Neural progenitor cell (in vitro differentiated cells): ENCODE results near the gene TACR2. TPM values are rescaled to one million over a fixed set of nuclear protein-coding genes. Genes with fewer than 3 reads are reported as not detected.

ENCODE experiments used
- DNase-seq: peaks from one replicate; pipeline ENCODE4 v3.0.0-alpha.2; 2016; ENCODE audit warnings: low spot score
- H2AFZ ChIP-seq: fragments of 200-600 bp; sonication (generic); replicated peaks from 2 replicates; pipeline ENCODE4 v1.6.1; 2016; ENCODE audit warnings: antibody characterized with exemption
- H3F3A ChIP-seq: fragments of 200-600 bp; sonication (generic); 2 replicates; pipeline ENCODE4 v1.6.1; 2016; ENCODE audit warnings: antibody characterized with exemption, low read depth
- H3K27ac ChIP-seq: fragments of 200-600 bp; sonication (generic); 2 replicates; pipeline ENCODE4 v1.5.1; 2016; ENCODE audit warnings: mild to moderate bottlenecking
- H3K27me3 ChIP-seq: fragments of 200-600 bp; sonication (generic); 2 replicates; pipeline ENCODE4 v1.6.1; 2016; ENCODE audit warnings: mild to moderate bottlenecking, moderate library complexity
- H3K36me3 ChIP-seq: fragments of 200-600 bp; sonication (generic); 2 replicates; pipeline ENCODE4 v1.5.1; 2016
- H3K4me1 ChIP-seq: fragments of 200-600 bp; sonication (generic); 2 replicates; pipeline ENCODE4 v1.6.1; 2016; ENCODE audit warnings: mixed run types
- H3K4me2 ChIP-seq: fragments of 200-600 bp; sonication (generic); 2 replicates; pipeline ENCODE4 v1.6.1; 2016
- H3K4me3 ChIP-seq: fragments of 200-600 bp; sonication (generic); 2 replicates; pipeline ENCODE4 v1.5.1; 2016
- H3K79me2 ChIP-seq: fragments of 200-600 bp; sonication (generic); 2 replicates; pipeline ENCODE4 v1.6.1; 2016; ENCODE audit warnings: low read depth
- H3K9ac ChIP-seq: fragments of 200-600 bp; sonication (generic); 2 replicates; pipeline ENCODE4 v1.6.1; 2016
- H3K9me3 ChIP-seq: fragments of 200-600 bp; sonication (generic); 2 replicates; pipeline ENCODE4 v1.5.1; 2016; ENCODE audit warnings: low read depth
- H4K20me1 ChIP-seq: fragments of 200-600 bp; sonication (generic); 2 replicates; pipeline ENCODE4 v1.6.1; 2016; ENCODE audit warnings: low read depth
- H3K27ac Mint-ChIP-seq: 3 replicates; pipeline ENCODE4 v1.8.0; 2021; ENCODE audit warnings: mixed read lengths
- H3K27me3 Mint-ChIP-seq: 2 replicates; pipeline ENCODE4 v1.8.0; 2022; ENCODE audit warnings: low read depth, mild to moderate bottlenecking, inconsistent platforms, moderate library complexity, mixed read lengths; ENCODE audit not compliant: insufficient read depth
- H3K36me3 Mint-ChIP-seq: 3 replicates; pipeline ENCODE4 v1.8.0; 2021; ENCODE audit warnings: mixed read lengths
- H3K4me1 Mint-ChIP-seq: 3 replicates; pipeline ENCODE4 v1.8.0; 2021; ENCODE audit warnings: mixed read lengths
- H3K4me3 Mint-ChIP-seq: 3 replicates; pipeline ENCODE4 v1.8.0; 2021; ENCODE audit warnings: mild to moderate bottlenecking, moderate library complexity, mixed read lengths
- H3K9me3 Mint-ChIP-seq: 3 replicates; pipeline ENCODE4 v1.8.0; 2020; ENCODE audit warnings: mixed read lengths
- EZH2 ChIP-seq: fragments of 200-600 bp; sonication (generic); IDR thresholded peaks from 2 replicates; pipeline ENCODE4 v1.6.1; 2017; ENCODE audit warnings: antibody characterized with exemption, mild to moderate bottlenecking, moderate library complexity
- EZH2phosphoT487 ChIP-seq: fragments of 200-600 bp; sonication (generic); IDR thresholded peaks from 2 replicates; pipeline ENCODE4 v1.6.1; 2017; ENCODE audit warnings: antibody characterized with exemption
- total RNA-seq: library from RNA; depleted of rRNA; stranded (reverse); fragments of >200 nt; gene quantifications from 2 replicates; pipeline ENCODE4 v1.2.3, GENCODE V29; 2015; ENCODE audit warnings: low replicate concordance
- TF ChIP-seq, protein P1 (sequence below): fragments of 200-600 bp; sonication (generic); IDR thresholded peaks from 2 replicates; pipeline ENCODE4 v1.5.1; 2017; ENCODE audit warnings: antibody characterized with exemption, mild to moderate bottlenecking

Gene TACR2
- total RNA-seq, 1 donor from 2014 or later: not detected

DNA sequence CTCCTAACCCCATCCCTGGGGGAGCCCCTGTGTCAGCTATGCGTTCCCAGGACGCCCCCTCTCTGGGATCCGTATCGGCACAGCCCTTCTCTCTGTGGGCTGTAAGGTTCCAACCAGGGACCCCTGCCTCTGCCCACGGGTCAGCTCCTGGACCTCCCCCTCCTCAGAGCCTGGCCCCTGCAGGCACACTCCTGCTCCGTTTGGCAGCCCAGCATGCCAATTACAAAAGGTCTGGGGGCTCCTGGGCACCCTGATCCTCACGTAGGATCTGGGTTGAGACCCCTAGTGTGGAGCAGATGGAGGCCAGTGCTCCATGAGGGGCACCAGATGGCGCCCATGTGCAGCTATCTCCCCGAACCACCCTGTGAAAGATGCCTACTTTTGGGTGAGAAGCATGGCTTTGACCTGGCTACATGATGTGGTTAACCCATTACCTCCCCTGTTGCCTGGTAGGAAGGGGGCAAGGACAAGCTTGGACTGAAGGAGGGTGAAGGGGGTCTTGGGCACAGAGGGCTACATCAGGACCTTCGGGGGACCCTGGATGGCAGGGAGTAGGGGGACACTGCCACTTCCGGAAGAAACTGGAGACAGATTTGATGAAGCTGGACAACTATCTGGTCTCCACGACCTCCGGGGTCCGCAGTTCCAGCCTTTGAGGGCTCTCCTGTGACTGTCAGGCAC, 9.0 kb downstream of the TACR2 start:
- H3K9me3 ChIP-seq: no peaks in the 10 kb centered on the region
- peaks cover 1% of the 10 kb centered on the region for H3K36me3 Mint-ChIP-seq
- H3K4me3 ChIP-seq: no peak overlapping the region
- peaks cover 15% of the 10 kb centered on the region for H3K27me3 Mint-ChIP-seq
- no peak overlapping the region for H3K4me2 ChIP-seq
- peak overlapping the region; percentile 15 for H3K4me3 Mint-ChIP-seq
- no peaks in the 10 kb centered on the region for H3K79me2 ChIP-seq
- H3K4me1 ChIP-seq: peaks cover 7% of the 10 kb centered on the region
- TF ChIP-seq, protein P1, sequence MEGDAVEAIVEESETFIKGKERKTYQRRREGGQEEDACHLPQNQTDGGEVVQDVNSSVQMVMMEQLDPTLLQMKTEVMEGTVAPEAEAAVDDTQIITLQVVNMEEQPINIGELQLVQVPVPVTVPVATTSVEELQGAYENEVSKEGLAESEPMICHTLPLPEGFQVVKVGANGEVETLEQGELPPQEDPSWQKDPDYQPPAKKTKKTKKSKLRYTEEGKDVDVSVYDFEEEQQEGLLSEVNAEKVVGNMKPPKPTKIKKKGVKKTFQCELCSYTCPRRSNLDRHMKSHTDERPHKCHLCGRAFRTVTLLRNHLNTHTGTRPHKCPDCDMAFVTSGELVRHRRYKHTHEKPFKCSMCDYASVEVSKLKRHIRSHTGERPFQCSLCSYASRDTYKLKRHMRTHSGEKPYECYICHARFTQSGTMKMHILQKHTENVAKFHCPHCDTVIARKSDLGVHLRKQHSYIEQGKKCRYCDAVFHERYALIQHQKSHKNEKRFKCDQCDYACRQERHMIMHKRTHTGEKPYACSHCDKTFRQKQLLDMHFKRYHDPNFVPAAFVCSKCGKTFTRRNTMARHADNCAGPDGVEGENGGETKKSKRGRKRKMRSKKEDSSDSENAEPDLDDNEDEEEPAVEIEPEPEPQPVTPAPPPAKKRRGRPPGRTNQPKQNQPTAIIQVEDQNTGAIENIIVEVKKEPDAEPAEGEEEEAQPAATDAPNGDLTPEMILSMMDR: peak; percentile 54
- TF ChIP-seq EZH2: no peak
- TF ChIP-seq EZH2phosphoT487: no peak
- no peak overlapping the region for H3K27ac Mint-ChIP-seq
- peaks cover 6% of the 10 kb centered on the region for H3F3A ChIP-seq
- no peak overlapping the region for H3K9ac ChIP-seq
- DNase-seq: peak; percentile 57
- peaks cover 9% of the 10 kb centered on the region for H3K27me3 ChIP-seq
- no peak overlapping the region for H2AFZ ChIP-seq
- no peak overlapping the region for H3K27ac ChIP-seq
- no peaks in the 10 kb centered on the region for H3K9me3 Mint-ChIP-seq
- no peaks in the 10 kb centered on the region for H3K36me3 ChIP-seq
- H4K20me1 ChIP-seq: no peaks in the 10 kb centered on the region
- peaks cover 24% of the 10 kb centered on the region for H3K4me1 Mint-ChIP-seq

DNA sequence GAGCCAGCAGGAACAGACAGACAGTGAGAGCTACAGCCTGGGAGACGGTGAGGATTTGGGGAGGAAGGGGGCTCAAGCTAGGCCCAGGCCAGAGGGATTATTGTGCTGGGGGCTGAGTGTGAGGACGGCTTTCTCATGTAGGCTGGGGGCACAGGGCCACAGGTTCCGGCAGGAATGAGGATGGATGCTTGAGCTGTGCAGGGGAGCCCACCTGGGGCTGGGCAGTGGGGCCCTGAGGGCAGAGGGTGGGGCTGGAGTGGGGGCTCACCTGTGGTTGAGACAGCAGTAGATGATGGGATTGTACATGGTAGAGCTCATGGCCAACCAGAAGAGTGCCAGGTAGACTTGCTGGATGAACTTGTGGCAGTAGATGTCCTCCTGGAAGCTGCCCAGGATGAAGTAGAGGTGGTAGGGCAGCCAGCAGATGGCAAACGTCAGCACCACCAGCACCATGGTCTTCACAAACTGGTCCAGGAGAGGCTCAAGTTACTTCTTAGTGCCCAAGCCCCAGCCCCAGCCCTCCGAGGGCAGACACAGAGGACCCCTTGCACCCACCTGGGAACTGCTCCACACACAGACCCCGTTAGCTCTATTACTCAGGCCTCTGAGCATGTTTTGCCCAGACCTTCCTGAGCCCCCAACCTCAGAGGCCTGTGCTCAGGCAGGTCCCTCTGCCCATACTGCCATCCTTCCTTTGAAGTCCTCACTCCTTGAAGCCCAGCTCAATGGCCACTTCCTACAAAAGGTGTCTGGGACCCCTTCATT, 9.7 kb downstream of the TACR2 start:
- Histone ChIP-seq H3K27me3 (peaks cover 9% of the 10 kb centered on the region), H3F3A (peaks cover 6% of the 10 kb centered on the region), H3K9ac (no peak overlapping the region), H3K4me3 (no peak overlapping the region), H3K36me3 (no peaks in the 10 kb centered on the region), H4K20me1 (no peaks in the 10 kb centered on the region), H3K27ac (no peak overlapping the region), H3K79me2 (no peaks in the 10 kb centered on the region), H3K4me2 (peak overlapping the region; percentile 39), H3K4me1 (peaks cover 7% of the 10 kb centered on the region), H2AFZ (peak overlapping the region; percentile 2), H3K9me3 (no peaks in the 10 kb centered on the region)
- TF ChIP-seq, protein P1: no peak
- no peak for TF ChIP-seq EZH2
- TF ChIP-seq EZH2phosphoT487: no peak
- H3K4me3 Mint-ChIP-seq: no peak overlapping the region
- H3K27ac Mint-ChIP-seq: peak overlapping the region; percentile 4
- H3K27me3 Mint-ChIP-seq: peaks cover 10% of the 10 kb centered on the region
- peaks cover 3% of the 10 kb centered on the region for H3K36me3 Mint-ChIP-seq
- H3K4me1 Mint-ChIP-seq: peaks cover 26% of the 10 kb centered on the region
- DNase-seq: no peak
- no peaks in the 10 kb centered on the region for H3K9me3 Mint-ChIP-seq

DNA sequence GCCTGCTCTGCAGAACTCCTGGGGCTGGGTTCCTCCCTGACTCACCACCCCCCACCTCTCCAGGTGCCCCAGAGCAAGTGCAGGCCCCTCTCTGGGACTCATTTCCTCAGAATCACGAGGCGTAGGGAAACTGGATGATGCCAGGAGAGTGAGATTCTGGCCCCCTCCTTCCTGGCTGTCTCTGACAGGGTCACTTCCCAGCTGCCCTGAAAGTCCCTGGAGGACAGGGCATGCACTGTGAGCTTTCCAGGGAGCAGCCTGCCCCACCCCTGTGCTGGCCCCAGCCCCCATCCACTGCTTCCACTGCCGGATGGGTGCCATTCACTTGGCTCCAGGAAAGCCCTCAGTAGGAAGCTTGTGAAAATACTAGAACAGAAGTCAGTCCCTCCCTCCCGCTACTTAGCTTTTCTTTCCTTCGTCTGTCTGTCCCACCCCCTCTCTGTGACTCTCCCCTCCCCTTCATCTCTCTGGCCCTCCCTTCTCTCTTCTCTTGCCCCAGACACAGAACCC, 10.4 kb downstream of the TACR2 start:
- Histone ChIP-seq H3K4me1 (peaks cover 7% of the 10 kb centered on the region), H3K9ac (no peak overlapping the region), H3K27me3 (peaks cover 9% of the 10 kb centered on the region), H3K27ac (no peak overlapping the region), H2AFZ (peak overlapping the region; percentile 2), H3K4me2 (peak overlapping the region; percentile 39), H3K36me3 (no peaks in the 10 kb centered on the region), H3K79me2 (no peaks in the 10 kb centered on the region), H3K4me3 (no peak overlapping the region), H3K9me3 (no peaks in the 10 kb centered on the region), H4K20me1 (no peaks in the 10 kb centered on the region), H3F3A (peaks cover 6% of the 10 kb centered on the region)
- Mint-ChIP-seq H3K4me3 (no peak overlapping the region), H3K4me1 (peaks cover 26% of the 10 kb centered on the region), H3K27ac (peak overlapping the region; percentile 4), H3K9me3 (no peaks in the 10 kb centered on the region), H3K36me3 (peaks cover 7% of the 10 kb centered on the region), H3K27me3 (peaks cover 10% of the 10 kb centered on the region)
- TF ChIP-seq EZH2phosphoT487: no peak
- TF ChIP-seq, protein P1: no peak
- TF ChIP-seq EZH2: no peak
- DNase-seq: no peak
